Measurements from ENCODE around the gene TMEM150A. TPM values are rescaled to one million over a fixed set of nuclear protein-coding genes. Genes with fewer than 3 reads are reported as not detected.
"Not testable (repeated sequence)": the region's sequence is repeated elsewhere in the genome, so short reads cannot be mapped to it uniquely, and the experiment has no call there.

The TMEM150A gene
- total RNA-seq, 1 experiment from 2014 or later: 3.6 TPM

GRCh38 chr2:85594715-85595300 is 7.7 kb downstream of the TMEM150A start:
- no peak for DNase-seq (ENCODE audit: low read depth)

- DNase-seq (ENCODE audit: low read depth): no peak
Observed at GRCh38 chr2:85593023-85593422, 9.5 kb downstream of the TMEM150A start.

- not testable (repeated sequence) for DNase-seq (ENCODE audit: low read depth)
Observed at GRCh38 chr2:85592299-85592698, 10.2 kb downstream of the TMEM150A start.

GRCh38 chr2:85591563-85591962 is 10.9 kb downstream of the TMEM150A start:
- DNase-seq (ENCODE audit: low read depth): no peak

GRCh38 chr2:85590950-85591349 is 11.5 kb downstream of the TMEM150A start:
- DNase-seq (ENCODE audit: low read depth): no peak

GRCh38 chr2:85589982-85590791 is 12.3 kb downstream of the TMEM150A start:
- DNase-seq (ENCODE audit: low read depth): peak; percentile 82

GRCh38 chr2:85589181-85589580 is 13.3 kb downstream of the TMEM150A start:
- DNase-seq (ENCODE audit: low read depth): no peak

- DNase-seq (ENCODE audit: low read depth): no peak
Observed at GRCh38 chr2:85588645-85589044, 13.9 kb downstream of the TMEM150A start.

GRCh38 chr2:85588236-85588635 is 14.3 kb downstream of the TMEM150A start:
- no peak for DNase-seq (ENCODE audit: low read depth)

GRCh38 chr2:85585781-85586105 is 16.8 kb downstream of the TMEM150A start:
- peak; percentile 87 for DNase-seq (ENCODE audit: low read depth)

- peak; percentile 95 for DNase-seq (ENCODE audit: low read depth)
Observed at GRCh38 chr2:85584857-85585780, 17.4 kb downstream of the TMEM150A start.

GRCh38 chr2:85584354-85584856 is 18.1 kb downstream of the TMEM150A start, which contains the start of gene VAMP5:
TSS of gene VAMP5 (plus strand) at chr2:85584431. CDS start at chr2:85584491, 60 bp downstream.
- peak; percentile 30 for DNase-seq (ENCODE audit: low read depth)

GRCh38 chr2:85583667-85584353 is 18.7 kb downstream of the TMEM150A start:
- no peak for DNase-seq (ENCODE audit: low read depth)

GRCh38 chr2:85582492-85582891 is 20.0 kb downstream of the TMEM150A start:
- DNase-seq (ENCODE audit: low read depth): no peak

GRCh38 chr2:85580206-85580605 is 22.3 kb downstream of the TMEM150A start:
- no peak for DNase-seq (ENCODE audit: low read depth)

GRCh38 chr2:85579266-85579935 is 23.1 kb downstream of the TMEM150A start:
- no peak for DNase-seq (ENCODE audit: low read depth)

- DNase-seq (ENCODE audit: low read depth): no peak
Observed at GRCh38 chr2:85578243-85579180, 24.0 kb downstream of the TMEM150A start.

- no peak for DNase-seq (ENCODE audit: low read depth)
Observed at GRCh38 chr2:85577386-85578242, 24.9 kb downstream of the TMEM150A start, which contains the start of gene VAMP8. TSS of gene VAMP8 (plus strand) at chr2:85577586. CDS start at chr2:85577647, 61 bp downstream.

GRCh38 chr2:85577063-85577385 is 25.5 kb downstream of the TMEM150A start:
- no peak for DNase-seq (ENCODE audit: low read depth)
